Mucosa of descending colon (tissue), 3 donors: ENCODE results near the gene CYP19A1. TPM values are rescaled to one million over a fixed set of nuclear protein-coding genes. Genes with fewer than 3 reads are reported as not detected.

Experiments
- ATAC-seq: fragments of 200-7000 bp; cut with Tn5 transposase; one replicate; pipeline ENCODE4 v1.9.1; 2020; ENCODE audit warnings: mild to moderate bottlenecking, moderate library complexity
- DNase-seq, 3 donors: peaks; one replicate each; pipeline ENCODE4 v3.0.0-alpha.2; 2020
- H3K36me3 ChIP-seq: fragments of 200-600 bp; one replicate; pipeline ENCODE4 v1.8.0; 2021; ENCODE audit warnings: low read depth, mild to moderate bottlenecking
- H3K4me1 ChIP-seq: fragments of 200-600 bp; one replicate; pipeline ENCODE4 v1.8.0; 2021; ENCODE audit warnings: low read depth, mild to moderate bottlenecking
- H3K4me3 ChIP-seq: fragments of 200-600 bp; one replicate; pipeline ENCODE4 v1.8.0; 2021; ENCODE audit warnings: mild to moderate bottlenecking
- H3K9me3 ChIP-seq: fragments of 200-600 bp; one replicate; pipeline ENCODE4 v1.8.0; 2021; ENCODE audit warnings: mild to moderate bottlenecking
- intact Hi-C, 2 donors: fragments of 100-400 bp; cut with DNase I in 1 of 2; cut with micrococcal nuclease in 1 of 2; formaldehyde crosslinking; loops; one replicate each; pipeline versions ENCODE4 v1.11.0 to v1.11.1; 2022; cut with DNase I, micrococcal nuclease
- long read RNA-seq, 2 donors: library from polyadenylated mRNA; unstranded; transcript quantifications; one replicate each; pipeline ENCODE4 v2.0.0, GENCODE V29; 2019 to 2021
- total RNA-seq, 3 donors: library from RNA; stranded (reverse); fragmentation: NEBNext Ultra II Directional in 2 of 3; extraction: Animal tissue kit (Norgen Biotek cat#: 25700) in 2 of 3; gene quantifications; one replicate each; pipeline versions ENCODE4 v1.2.1 to v1.2.4, GENCODE V29; 2021 to 2023
- TF ChIP-seq, protein P1 (sequence below): fragments of 200-600 bp; IDR thresholded peaks from one replicate; pipeline ENCODE4 v1.8.0; 2022; ENCODE audit warnings: antibody characterized with exemption, mild to moderate bottlenecking
- donor health status: DM: no; HTN: no; CAD: no; lungs with moderate emphysema.
- donor health status: DM: no; HTN: no; CAD: no.
- donor health status: DM: no; HTN: yes; CAD: no.

The CYP19A1 gene
- total RNA-seq: under 1 TPM; 0.06 to 0.63 (median 0.23) TPM
- long read RNA-seq, donor 1: 0 reads
- long read RNA-seq, donor 2: 0 reads

- intact Hi-C loops: no loop called here
- H3K4me3 ChIP-seq: no peak within 1 kb of the TSS
- no peaks in the 10 kb centered on the region for H3K9me3 ChIP-seq
- no peak for ATAC-seq
- H3K4me1 ChIP-seq: peaks cover 12% of the 10 kb centered on the region
- no peaks in the 10 kb centered on the region for H3K36me3 ChIP-seq
- DNase-seq: no peak
- TF ChIP-seq, protein P1, sequence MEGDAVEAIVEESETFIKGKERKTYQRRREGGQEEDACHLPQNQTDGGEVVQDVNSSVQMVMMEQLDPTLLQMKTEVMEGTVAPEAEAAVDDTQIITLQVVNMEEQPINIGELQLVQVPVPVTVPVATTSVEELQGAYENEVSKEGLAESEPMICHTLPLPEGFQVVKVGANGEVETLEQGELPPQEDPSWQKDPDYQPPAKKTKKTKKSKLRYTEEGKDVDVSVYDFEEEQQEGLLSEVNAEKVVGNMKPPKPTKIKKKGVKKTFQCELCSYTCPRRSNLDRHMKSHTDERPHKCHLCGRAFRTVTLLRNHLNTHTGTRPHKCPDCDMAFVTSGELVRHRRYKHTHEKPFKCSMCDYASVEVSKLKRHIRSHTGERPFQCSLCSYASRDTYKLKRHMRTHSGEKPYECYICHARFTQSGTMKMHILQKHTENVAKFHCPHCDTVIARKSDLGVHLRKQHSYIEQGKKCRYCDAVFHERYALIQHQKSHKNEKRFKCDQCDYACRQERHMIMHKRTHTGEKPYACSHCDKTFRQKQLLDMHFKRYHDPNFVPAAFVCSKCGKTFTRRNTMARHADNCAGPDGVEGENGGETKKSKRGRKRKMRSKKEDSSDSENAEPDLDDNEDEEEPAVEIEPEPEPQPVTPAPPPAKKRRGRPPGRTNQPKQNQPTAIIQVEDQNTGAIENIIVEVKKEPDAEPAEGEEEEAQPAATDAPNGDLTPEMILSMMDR: no peak
Observed at GRCh38 chr15:51338496-51338895, at the start of gene CYP19A1. Gene CYP19A1, minus strand, starts transcription at chr15:51338596. Its CDS starts 95,684 bp downstream, at chr15:51242912.

DNA sequence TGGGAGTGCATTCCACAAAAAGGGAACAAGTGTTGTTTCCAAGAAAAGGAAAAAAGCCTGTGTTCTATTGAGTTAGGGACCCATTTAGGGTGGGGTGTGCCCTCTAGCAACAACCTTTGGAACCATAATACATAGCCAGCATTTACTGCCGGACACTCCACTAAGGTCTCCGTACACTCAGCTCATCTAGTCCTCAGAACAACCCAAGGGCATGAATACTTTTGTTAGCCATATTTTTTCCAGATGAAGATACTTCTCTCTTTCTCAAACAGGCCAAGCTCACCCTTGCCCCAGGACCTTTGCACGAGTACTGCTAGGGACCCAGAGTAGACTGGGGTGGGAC, 49.3 kb upstream of the CYP19A1 start:
- Histone ChIP-seq H3K9me3 (no peaks in the 10 kb centered on the region), H3K4me1 (no peaks in the 10 kb centered on the region), H3K36me3 (no peaks in the 10 kb centered on the region), H3K4me3 (no peak overlapping the region)
- TF ChIP-seq, protein P1: no peak
- DNase-seq: no peak
- ATAC-seq: peak; percentile 72
- intact Hi-C loops: no loop called here

GRCh38 chr15:51386960-51387698, 48.7 kb upstream of the CYP19A1 start:
- TF ChIP-seq, protein P1: no peak
- H3K4me1 ChIP-seq: no peaks in the 10 kb centered on the region
- DNase-seq: no peak
- no peaks in the 10 kb centered on the region for H3K9me3 ChIP-seq
- no peaks in the 10 kb centered on the region for H3K36me3 ChIP-seq
- intact Hi-C loops: no loop called here
- peak; percentile 44 for ATAC-seq
- no peak overlapping the region for H3K4me3 ChIP-seq

GRCh38 chr15:51386486-51386885, 48.1 kb upstream of the CYP19A1 start:
- intact Hi-C loops: no loop called here
- no peaks in the 10 kb centered on the region for H3K4me1 ChIP-seq
- ATAC-seq: no peak
- no peaks in the 10 kb centered on the region for H3K36me3 ChIP-seq
- no peaks in the 10 kb centered on the region for H3K9me3 ChIP-seq
- no peak for DNase-seq
- H3K4me3 ChIP-seq: no peak overlapping the region
- TF ChIP-seq, protein P1: no peak

GRCh38 chr15:51386029-51386428, 47.6 kb upstream of the CYP19A1 start:
- intact Hi-C loops: no loop called here
- H3K9me3 ChIP-seq: no peaks in the 10 kb centered on the region
- H3K4me1 ChIP-seq: no peaks in the 10 kb centered on the region
- no peak for DNase-seq
- H3K4me3 ChIP-seq: no peak overlapping the region
- TF ChIP-seq, protein P1: no peak
- no peaks in the 10 kb centered on the region for H3K36me3 ChIP-seq
- no peak for ATAC-seq
